K562 (cell line): Measurements from ENCODE around the gene ZNF597. TPM values are rescaled to one million over a fixed set of nuclear protein-coding genes. Genes with fewer than 3 reads are reported as not detected.

Experiments used
- ATAC-seq: fragments of 200-7000 bp; cut with Tn5 transposase; 3 replicates; pipeline ENCODE4 v1.9.1; 2020; ENCODE audit warnings: moderate library complexity
- BruUV-seq: library from RNA; stranded (reverse); fragments of 400-500 nt; replicated peaks from 2 replicates; lab custom pipeline; 2021; lab: Mats Ljungman, UMichigan
- CTCF ChIA-PET: fragments of 300-600 bp; formaldehyde crosslinking; extraction: SDS; loops from one replicate; lab custom pipeline; 2021; ENCODE audit warnings: low intra/inter-chr PET ratio; lab: Yijun Ruan, JAX
- POLR2A ChIA-PET: fragments of 300-600, 350-650 bp; sonication (Branson Sonifier 250); formaldehyde crosslinking; extraction: SDS; loops from one replicate; lab custom pipeline; 2021; ENCODE audit warnings: antibody characterized with exemption, inconsistent platforms; lab: Yijun Ruan, JAX
- DNase-seq, 4 experiments: peaks; one replicate each; pipeline versions ENCODE4 v3.0.0 to v3.0.0-alpha.2; 2011 to 2018; ENCODE audit warnings: low spot score in 3 of 4, mixed read lengths in 3 of 4; ENCODE audit errors: extremely low read depth in 1 of 4
- FAIRE-seq: peaks from 2 replicates; lab custom pipeline; 2011; peaks lifted over from hg19 to GRCh38; lab: Jason Lieb, UNC
- H2AFZ ChIP-seq: 2 replicates; pipeline ENCODE4 v1.6.0; 2011; ENCODE audit warnings: low read depth, low read length, control low read depth, inconsistent platforms
- H3K27ac ChIP-seq: fragments of 200-600 bp; 3 replicates; pipeline ENCODE4 v1.8.0; 2011; ENCODE audit warnings: low read depth, mild to moderate bottlenecking, control low read depth, inconsistent platforms, low read length, moderate library complexity, mixed read lengths; ENCODE audit errors: extremely low read depth
- H3K27me3 ChIP-seq, 2 experiments: fragments of 300-600 bp in 1 of 2; 2 replicates in 1 of 2; 3 replicates in 1 of 2; pipeline versions ENCODE4 v1.6.0 to v1.8.0; 2011; ENCODE audit warnings: inconsistent platforms in 2 of 2, low read length in 2 of 2, mild to moderate bottlenecking in 1 of 2, mixed read lengths in 1 of 2, moderate library complexity in 1 of 2; ENCODE audit not compliant: control insufficient read depth in 2 of 2, insufficient read depth in 2 of 2
- H3K36me3 ChIP-seq: fragments of 300-600 bp; 3 replicates; pipeline ENCODE4 v1.8.0; 2011; ENCODE audit warnings: mild to moderate bottlenecking, low read length, inconsistent platforms; ENCODE audit not compliant: control insufficient read depth, insufficient read depth
- H3K4me1 ChIP-seq, 2 experiments: fragments of 200-600 bp in 1 of 2; replicated peaks in 1 of 2; 2 replicates in 1 of 2; 3 replicates in 1 of 2; pipeline versions ENCODE4 v1.5.1 to v1.8.0; 2011; ENCODE audit warnings: inconsistent platforms in 2 of 2, low read length in 2 of 2, mild to moderate bottlenecking in 1 of 2, mixed read lengths in 1 of 2, moderate library complexity in 1 of 2; ENCODE audit not compliant: control insufficient read depth in 2 of 2, insufficient read depth in 2 of 2
- H3K4me2 ChIP-seq: 2 replicates; pipeline ENCODE4 v1.6.1; 2011; ENCODE audit warnings: low read length, control low read depth, inconsistent platforms, mixed read lengths; ENCODE audit not compliant: insufficient read depth
- H3K4me3 ChIP-seq: fragments of 200-600 bp; sonication (generic), shearing (Covaris generic); 2 replicates; pipeline ENCODE4 v1.5.1; 2016; ENCODE audit warnings: control low read depth, inconsistent platforms
- H3K79me2 ChIP-seq: fragments of 200-600 bp; 3 replicates; pipeline ENCODE4 v1.8.0; 2011; ENCODE audit warnings: low read length, inconsistent platforms; ENCODE audit not compliant: control insufficient read depth, insufficient read depth
- H3K9ac ChIP-seq, 2 experiments: 2 replicates each; pipeline versions ENCODE4 v1.6.0 to v1.6.1; 2011; ENCODE audit warnings: low read depth in 2 of 2, low read length in 2 of 2, control low read depth in 1 of 2, inconsistent platforms in 1 of 2, mild to moderate bottlenecking in 1 of 2, mixed read lengths in 1 of 2; ENCODE audit not compliant: insufficient read depth in 1 of 2
- H3K9me1 ChIP-seq: one replicate; pipeline ENCODE4 v1.6.0; 2011; ENCODE audit warnings: inconsistent platforms, mild to moderate bottlenecking, low read length, moderate library complexity; ENCODE audit not compliant: control insufficient read depth, insufficient read depth
- H3K9me3 ChIP-seq: replicated peaks from 2 replicates; pipeline ENCODE4 v1.5.1; 2011; ENCODE audit warnings: low read depth, low read length, inconsistent platforms; ENCODE audit not compliant: control insufficient read depth, insufficient read depth
- H4K20me1 ChIP-seq: replicated peaks from 2 replicates; pipeline ENCODE4 v1.6.1; 2011; ENCODE audit warnings: low read length, inconsistent platforms, mixed read lengths; ENCODE audit not compliant: control insufficient read depth, insufficient read depth
- FOXA1 ChIP-seq: fragments of 450-650 bp; IDR thresholded peaks from 2 replicates; pipeline ENCODE4 v1.6.1; 2016; ENCODE audit warnings: mild to moderate bottlenecking, borderline replicate concordance
- MCM7 ChIP-seq, 2 experiments: fragments of 450-650 bp; IDR thresholded peaks; 2 replicates each; pipeline ENCODE4 v1.6.1; 2016 to 2018
- NFIC ChIP-seq: fragments of 450-650 bp; IDR thresholded peaks from 2 replicates; pipeline ENCODE4 v1.6.1; 2017; ENCODE audit warnings: mild to moderate bottlenecking, inconsistent platforms
- ZEB2 ChIP-seq: fragments of 450-650 bp; IDR thresholded peaks from 2 replicates; pipeline ENCODE4 v1.6.1; 2016
- WGBS: fragments of 100-300 bp; shearing (Covaris generic); methylation state at CpG from one replicate; pipeline ENCODE4 v1.1.6; 2016; ENCODE audit warnings: low coverage, mixed read lengths; ENCODE audit not compliant: insufficient coverage; ENCODE audit errors: missing lambda C conversion rate; 5-methylcytosine and 5-hydroxymethylcytosine counted together
- in situ Hi-C: fragments of 300-500 bp; cut with MboI; formaldehyde crosslinking; loops from 4 replicates; pipeline ENCODE4 v1.15.0; 2018; ENCODE audit warnings: inconsistent platforms, mixed read lengths
- intact Hi-C: fragments of 100-400 bp; cut with micrococcal nuclease; formaldehyde crosslinking; loops from 2 replicates; pipeline ENCODE4 v1.14.2; 2022
- polyA plus RNA-seq, 8 experiments: library from polyadenylated mRNA; depleted of rRNA in 4 of 8; stranded (reverse) in 5 of 8; unstranded in 3 of 8; fragments of >200 nt; fragmentation: Nextera tagmentation in 2 of 8; fragmentation: Illumina TruSeq in 1 of 8; extraction: Ambion mirVana in 2 of 8; extraction: Trizol in 1 of 8; gene quantifications; 2 replicates each; pipeline versions ENCODE4 v1.2.1 to v1.2.3, GENCODE V29; 2011 to 2014; ENCODE audit warnings: inconsistent platforms in 1 of 8, missing spikeins in 1 of 8
- total RNA-seq, 7 experiments: library from RNA; depleted of rRNA in 6 of 7; stranded (reverse); fragments of >200 nt in 6 of 7; fragmentation: Illumina TruSeq in 2 of 7; extraction: Trizol in 2 of 7; gene quantifications; 2 replicates each; pipeline versions ENCODE4 v1.2.1 to v1.2.3, GENCODE V29; 2011 to 2021; ENCODE audit warnings: low replicate concordance in 1 of 7
- TF ChIP-seq, protein P1 (sequence below), 3 experiments: IDR thresholded peaks in 2 of 3; conservative IDR thresholded peaks in 1 of 3; 2 replicates each; pipeline ENCODE4 v1.5.1; 2011 to 2012; ENCODE audit warnings: low read length in 3 of 3, mild to moderate bottlenecking in 3 of 3, control low read depth in 2 of 3, improper control_type of control experiment in 1 of 3, inconsistent platforms in 1 of 3, low read depth in 1 of 3, mixed read lengths in 1 of 3, moderate library complexity in 1 of 3; ENCODE audit not compliant: insufficient read depth in 2 of 3
- TF ChIP-seq, protein P2 (sequence below), 3 experiments: fragments of 200-800 bp in 1 of 3; fragments of 250-450 bp in 1 of 3; fragments of 450-650 bp in 1 of 3; sonication (Bioruptor Pico) in 1 of 3; sonication (Bioruptor generic) in 1 of 3; formaldehyde crosslinking in 1 of 3; IDR thresholded peaks; 2 replicates each; pipeline versions ENCODE4 v1.6.1 to v1.8.0; 2016 to 2022; ENCODE audit warnings: mild to moderate bottlenecking in 2 of 3, missing genetic modification characterization in 2 of 3, missing compliant biosample characterization in 1 of 3, moderate library complexity in 1 of 3

Gene ZNF597
- total and polyA plus RNA-seq, 9 of the 15 experiments (the other 6 are each of a cell fraction or from before 2014, with no cell fraction given), result 0.14 to 0.68 (median 0.42) TPM

DNA sequence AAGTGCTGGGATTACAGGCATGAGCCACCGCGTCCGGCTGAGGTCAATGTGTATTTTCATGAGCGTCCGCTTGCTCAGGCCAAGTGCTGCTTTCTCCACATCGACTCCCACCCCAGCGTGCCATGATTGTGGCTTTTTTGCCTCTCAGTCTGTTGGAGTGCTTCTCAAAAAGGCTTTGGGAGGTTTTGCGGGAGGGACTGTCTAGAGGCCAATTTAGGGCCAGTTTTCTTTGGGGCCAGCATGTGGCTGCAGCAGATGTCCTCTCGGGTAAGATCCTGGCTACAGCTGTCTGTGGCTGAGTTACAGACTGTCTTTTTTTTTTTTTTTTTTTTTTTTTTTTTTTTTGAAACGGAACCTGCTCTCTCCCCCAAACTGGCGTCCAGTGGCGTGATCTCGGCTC is 45.5 kb upstream of the ZNF597 start:
- no TSS peak for BruUV-seq
- Histone ChIP-seq H3K79me2 (no peaks in the 10 kb centered on the region), H3K9me3 (no peaks in the 10 kb centered on the region), H4K20me1 (no peaks in the 10 kb centered on the region; the same call in 1 of the 2 replicates), H3K27me3 (no peaks in the 10 kb centered on the region), H3K27ac (no peak overlapping the region), H3K36me3 (peaks cover 29% of the 10 kb centered on the region; the same call in 1 of the 3 replicates), H3K9me1 (no peaks in the 10 kb centered on the region), H2AFZ (no peak overlapping the region), H3K4me3 (no peak overlapping the region), H3K4me1 (peaks cover 0 to 48% of the 10 kb centered on the region in 2 experiments; a peak in 2 of 5 replicates), H3K4me2 (no peak overlapping the region), H3K9ac (no peak overlapping the region)
- ATAC-seq, result no peak
- no peak for FAIRE-seq
- ChIA-PET POLR2A (no interaction called here), CTCF (no interaction called here)
- in situ Hi-C loops, result no loop called here
- intact Hi-C loops, result no loop called here
- DNase-seq, result no peak
- TF ChIP-seq ZEB2 (no peak), FOXA1 (no peak), NFIC (peak; percentile 22)
- WGBS, result 62% methylated on average over 9 of the region's 13 CpGs

DNA sequence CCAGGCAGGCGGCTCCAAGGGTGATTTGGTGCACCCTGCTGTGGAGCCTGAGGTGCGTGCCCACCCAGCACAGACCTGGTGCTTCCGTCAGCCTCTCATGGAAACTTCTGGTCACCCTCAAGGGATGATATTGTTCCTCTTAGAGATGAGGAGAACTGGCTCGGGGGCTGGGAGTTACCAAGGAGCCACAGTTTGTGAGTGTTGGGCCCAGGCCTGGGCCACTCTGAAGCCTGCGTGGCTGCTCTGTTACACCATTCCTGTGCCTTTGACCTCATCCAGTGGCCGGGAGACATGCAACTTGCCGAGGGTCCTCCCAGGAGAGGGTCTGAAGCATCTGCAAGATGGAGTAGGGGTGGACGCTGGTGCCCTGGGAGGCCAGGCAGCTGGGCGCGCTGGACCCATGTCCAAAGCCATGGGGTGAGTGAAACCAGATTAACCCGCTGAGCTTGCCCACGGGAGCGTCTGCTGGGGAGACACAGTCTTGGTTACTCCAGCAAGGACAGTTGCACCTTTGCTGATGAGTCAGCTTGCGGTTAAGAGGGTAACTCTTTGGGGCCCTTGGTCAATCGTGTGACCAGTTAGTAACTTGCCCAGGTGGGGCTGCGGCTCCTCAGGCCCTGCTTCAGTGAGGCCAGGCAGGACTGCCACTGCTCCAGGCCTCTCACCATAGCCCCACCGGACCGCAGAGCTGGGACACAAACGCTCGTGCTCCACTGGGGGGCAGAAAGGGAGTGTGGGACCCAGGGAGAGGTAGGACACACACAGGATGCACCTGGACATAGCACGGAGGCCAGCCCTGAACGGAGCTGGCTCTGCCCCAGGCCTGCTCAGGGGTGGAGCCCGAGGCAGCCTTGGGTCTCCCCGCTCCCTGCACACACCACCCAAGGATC is 44.5 kb upstream of the ZNF597 start:
- ATAC-seq (peak; percentile 64), DNase-seq (no peak), FAIRE-seq (no peak)
- WGBS, result 80% methylated on average over 24 of the region's 24 CpGs
- no peak overlapping the region for H3K4me2 ChIP-seq
- H3K4me1 ChIP-seq, result peaks cover 0 to 43% of the 10 kb centered on the region in 2 experiments; a peak in 2 of 5 replicates
- intact Hi-C loops (no loop called here), in situ Hi-C loops (no loop called here)
- H3K27me3 ChIP-seq, result no peaks in the 10 kb centered on the region
- no peak overlapping the region for H3K27ac ChIP-seq
- ChIA-PET CTCF (no interaction called here), POLR2A (interaction anchor here (0.6 to 1.3 kb wide), 2 partner anchors 9 to 28 kb away, joined by 3 to 5 read pairs; no protein-coding TSS in a partner anchor)
- H3K4me3 ChIP-seq, result no peak overlapping the region
- BruUV-seq, result no TSS peak
- no peaks in the 10 kb centered on the region for H3K9me3 ChIP-seq
- H3K36me3 ChIP-seq, result peaks cover 39% of the 10 kb centered on the region; the same call in 2 of the 3 replicates
- no peaks in the 10 kb centered on the region; the same call in 1 of the 2 replicates for H4K20me1 ChIP-seq
- no peak overlapping the region for H2AFZ ChIP-seq
- H3K79me2 ChIP-seq, result no peaks in the 10 kb centered on the region
- no peaks in the 10 kb centered on the region for H3K9me1 ChIP-seq
- no peak overlapping the region; a peak in 1 of 4 replicates for H3K9ac ChIP-seq
- TF ChIP-seq, protein P1, sequence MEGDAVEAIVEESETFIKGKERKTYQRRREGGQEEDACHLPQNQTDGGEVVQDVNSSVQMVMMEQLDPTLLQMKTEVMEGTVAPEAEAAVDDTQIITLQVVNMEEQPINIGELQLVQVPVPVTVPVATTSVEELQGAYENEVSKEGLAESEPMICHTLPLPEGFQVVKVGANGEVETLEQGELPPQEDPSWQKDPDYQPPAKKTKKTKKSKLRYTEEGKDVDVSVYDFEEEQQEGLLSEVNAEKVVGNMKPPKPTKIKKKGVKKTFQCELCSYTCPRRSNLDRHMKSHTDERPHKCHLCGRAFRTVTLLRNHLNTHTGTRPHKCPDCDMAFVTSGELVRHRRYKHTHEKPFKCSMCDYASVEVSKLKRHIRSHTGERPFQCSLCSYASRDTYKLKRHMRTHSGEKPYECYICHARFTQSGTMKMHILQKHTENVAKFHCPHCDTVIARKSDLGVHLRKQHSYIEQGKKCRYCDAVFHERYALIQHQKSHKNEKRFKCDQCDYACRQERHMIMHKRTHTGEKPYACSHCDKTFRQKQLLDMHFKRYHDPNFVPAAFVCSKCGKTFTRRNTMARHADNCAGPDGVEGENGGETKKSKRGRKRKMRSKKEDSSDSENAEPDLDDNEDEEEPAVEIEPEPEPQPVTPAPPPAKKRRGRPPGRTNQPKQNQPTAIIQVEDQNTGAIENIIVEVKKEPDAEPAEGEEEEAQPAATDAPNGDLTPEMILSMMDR (IDR thresholded peaks at IDR 0.05 in 2 of 3, conservative IDR thresholded peaks at IDR 0.05 in 1 of 3; ENCODE audit: insufficient read depth in 2 of 3, low read depth in 1 of 3, low read length in 3 of 3), result peak in 1 of 3 experiments; percentile 49; a peak in 2 of 6 replicates
- TF ChIP-seq, protein P2, sequence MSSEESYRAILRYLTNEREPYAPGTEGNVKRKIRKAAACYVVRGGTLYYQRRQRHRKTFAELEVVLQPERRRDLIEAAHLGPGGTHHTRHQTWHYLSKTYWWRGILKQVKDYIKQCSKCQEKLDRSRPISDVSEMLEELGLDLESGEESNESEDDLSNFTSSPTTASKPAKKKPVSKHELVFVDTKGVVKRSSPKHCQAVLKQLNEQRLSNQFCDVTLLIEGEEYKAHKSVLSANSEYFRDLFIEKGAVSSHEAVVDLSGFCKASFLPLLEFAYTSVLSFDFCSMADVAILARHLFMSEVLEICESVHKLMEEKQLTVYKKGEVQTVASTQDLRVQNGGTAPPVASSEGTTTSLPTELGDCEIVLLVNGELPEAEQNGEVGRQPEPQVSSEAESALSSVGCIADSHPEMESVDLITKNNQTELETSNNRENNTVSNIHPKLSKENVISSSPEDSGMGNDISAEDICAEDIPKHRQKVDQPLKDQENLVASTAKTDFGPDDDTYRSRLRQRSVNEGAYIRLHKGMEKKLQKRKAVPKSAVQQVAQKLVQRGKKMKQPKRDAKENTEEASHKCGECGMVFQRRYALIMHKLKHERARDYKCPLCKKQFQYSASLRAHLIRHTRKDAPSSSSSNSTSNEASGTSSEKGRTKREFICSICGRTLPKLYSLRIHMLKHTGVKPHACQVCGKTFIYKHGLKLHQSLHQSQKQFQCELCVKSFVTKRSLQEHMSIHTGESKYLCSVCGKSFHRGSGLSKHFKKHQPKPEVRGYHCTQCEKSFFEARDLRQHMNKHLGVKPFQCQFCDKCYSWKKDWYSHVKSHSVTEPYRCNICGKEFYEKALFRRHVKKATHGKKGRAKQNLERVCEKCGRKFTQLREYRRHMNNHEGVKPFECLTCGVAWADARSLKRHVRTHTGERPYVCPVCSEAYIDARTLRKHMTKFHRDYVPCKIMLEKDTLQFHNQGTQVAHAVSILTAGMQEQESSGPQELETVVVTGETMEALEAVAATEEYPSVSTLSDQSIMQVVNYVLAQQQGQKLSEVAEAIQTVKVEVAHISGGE (CRISPR knock-in tag; IDR thresholded peaks at IDR 0.05), result peak in 1 of 3 experiments; percentile 57; a peak in 1 of 6 replicates
- TF ChIP-seq MCM7 (IDR thresholded peaks at IDR 0.05), result no peak
